Subcutaneous abdominal adipose tissue (tissue), 5 donors: ENCODE results near the gene DLL3.

ENCODE experiments used
- H3K27ac ChIP-seq: one replicate; pipeline ENCODE4 v1.7.0; 2013; ENCODE audit warnings: low read depth, mild to moderate bottlenecking, inconsistent platforms, low read length, moderate library complexity
- H3K27me3 ChIP-seq, 5 donors: one replicate each; pipeline ENCODE4 v1.7.0; 2013; ENCODE audit warnings: low read length in 5 of 5, inconsistent platforms in 1 of 5; ENCODE audit not compliant: control insufficient read depth in 5 of 5, insufficient read depth in 4 of 5
- H3K36me3 ChIP-seq, 5 donors: one replicate each; pipeline ENCODE4 v1.7.0; 2013; ENCODE audit warnings: low read length in 5 of 5; ENCODE audit not compliant: control insufficient read depth in 5 of 5, insufficient read depth in 5 of 5
- H3K4me1 ChIP-seq, 5 donors: one replicate each; pipeline ENCODE4 v1.7.0; 2013; ENCODE audit warnings: low read length in 5 of 5, mild to moderate bottlenecking in 3 of 5, moderate library complexity in 1 of 5; ENCODE audit not compliant: control insufficient read depth in 5 of 5, insufficient read depth in 5 of 5
- H3K4me3 ChIP-seq, 5 donors: one replicate each; pipeline ENCODE4 v1.7.0; 2013; ENCODE audit warnings: low read length in 5 of 5, low read depth in 1 of 5
- H3K9ac ChIP-seq, 5 donors: one replicate each; pipeline ENCODE4 v1.7.0; 2013; ENCODE audit warnings: low read length in 5 of 5, mild to moderate bottlenecking in 4 of 5, moderate library complexity in 3 of 5
- H3K9me3 ChIP-seq, 5 donors: one replicate each; pipeline ENCODE4 v1.7.0; 2013; ENCODE audit warnings: low read length in 5 of 5; ENCODE audit not compliant: control insufficient read depth in 5 of 5
- donor health status: healthy.
- donor health status: healthy.
- donor health status: healthy.
- donor health status: healthy.
- donor health status: healthy.

DLL3 gene

DNA sequence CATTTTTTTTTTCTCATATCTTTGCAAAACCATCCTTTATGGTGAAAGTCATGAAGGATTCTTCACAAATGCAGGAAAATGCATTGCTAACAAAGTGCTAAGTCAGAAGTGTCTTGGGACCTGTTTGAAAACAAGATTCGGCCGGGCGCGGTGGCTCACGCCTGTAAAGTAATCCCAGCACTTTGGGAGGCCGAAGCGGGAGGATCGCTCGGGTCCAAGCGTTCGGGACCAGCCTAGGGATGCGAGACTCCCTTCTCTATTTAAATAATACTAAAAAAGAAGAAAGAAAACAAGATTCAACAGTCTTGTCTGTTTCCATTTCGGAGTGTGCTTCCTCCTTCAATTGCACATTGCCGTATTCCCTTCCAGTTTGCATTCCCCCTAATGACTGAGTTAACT lies 33.1 kb downstream of the DLL3 start:
- Histone ChIP-seq H3K4me1 (peaks cover 0 to 16% (median 14%) of the 10 kb centered on the region in 5 donors), H3K27ac (peak overlapping the region; percentile 72), H3K36me3 (no peaks in the 10 kb centered on the region), H3K27me3 (no peaks in the 10 kb centered on the region), H3K9ac (peak overlapping the region; percentile 73 to 94 (median 83)), H3K4me3 (peak overlapping the region; percentile 81 to 95 (median 90)), H3K9me3 (no peaks in the 10 kb centered on the region)

DNA sequence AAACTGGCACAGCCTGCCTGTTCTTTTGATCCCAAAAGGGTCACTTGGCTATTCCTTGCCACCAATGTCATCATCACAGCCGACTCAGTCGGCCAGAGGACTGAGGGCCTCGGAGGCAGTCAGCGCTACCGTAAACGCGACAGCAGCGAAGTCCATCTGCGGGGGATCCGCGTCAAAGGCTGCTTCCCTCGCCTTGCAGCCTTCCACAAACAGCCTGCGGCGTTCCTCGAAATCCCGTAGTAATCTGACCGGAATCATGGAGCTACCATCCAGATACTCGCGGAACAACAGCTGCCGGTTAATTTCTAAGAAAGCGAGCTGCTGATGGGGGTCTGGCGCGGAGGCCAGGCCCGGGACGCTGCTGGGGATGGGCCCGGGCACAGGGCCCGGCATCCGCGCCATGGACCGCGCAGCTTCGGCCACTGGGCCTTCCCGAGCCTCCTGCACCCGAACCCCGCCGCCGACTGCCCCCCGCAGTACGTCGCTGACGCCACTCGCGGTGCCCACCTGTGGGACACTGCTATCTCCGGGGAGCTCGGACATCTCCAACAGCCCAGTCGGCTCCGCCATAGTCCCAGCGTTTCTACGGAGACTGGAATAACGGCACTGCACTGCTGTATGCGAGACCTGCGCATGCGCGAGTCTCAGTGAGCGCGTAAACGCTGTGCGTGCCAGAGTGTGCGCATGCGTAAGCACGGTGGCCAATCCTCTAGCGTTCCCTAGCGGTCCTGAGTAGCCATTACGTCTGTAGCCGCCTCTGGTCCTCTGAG lies 33.7 kb downstream of the DLL3 start, which contains the start of gene EID2B:
Gene EID2B (minus strand): TSS at position 620 of the 770 bp plus-strand sequence. CDS start 50 bp downstream, at position 570.
- H3K27me3 ChIP-seq: no peaks in the 10 kb centered on the region
- peaks cover 0 to 16% (median 14%) of the 10 kb centered on the region in 5 donors for H3K4me1 ChIP-seq
- H3K9ac ChIP-seq: peak within 1 kb of the TSS; percentile 73 to 94 (median 83)
- no peaks in the 10 kb centered on the region for H3K36me3 ChIP-seq
- peak within 1 kb of the TSS; percentile 72 for H3K27ac ChIP-seq
- H3K4me3 ChIP-seq: peak within 1 kb of the TSS; percentile 81 to 95 (median 90)
- H3K9me3 ChIP-seq: no peaks in the 10 kb centered on the region

DNA sequence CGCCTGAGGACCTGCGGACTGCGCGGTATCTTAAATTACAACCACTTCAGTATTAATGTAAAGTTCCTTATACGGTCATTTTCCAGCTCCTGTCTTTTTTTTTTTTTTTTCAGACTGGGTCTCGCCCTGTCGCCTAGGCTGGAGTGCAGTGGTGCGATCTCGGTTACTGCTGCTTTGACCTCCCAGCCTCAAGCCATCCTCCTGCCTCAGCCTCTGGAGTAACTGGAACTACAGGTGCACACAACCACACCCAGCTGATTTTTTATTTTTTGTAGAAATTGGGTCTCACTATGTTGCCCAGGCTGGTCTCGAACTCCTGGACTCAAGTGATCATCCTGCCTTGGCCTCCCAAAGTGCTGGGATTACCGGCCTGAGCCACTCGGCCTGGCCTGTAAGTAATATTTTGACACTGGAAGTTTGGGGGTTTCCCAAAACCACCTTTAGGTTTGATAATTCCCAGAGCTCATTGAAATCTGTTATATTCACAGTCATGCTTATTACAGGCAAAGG lies 34.3 kb downstream of the DLL3 start:
- no peaks in the 10 kb centered on the region for H3K27me3 ChIP-seq
- H3K36me3 ChIP-seq: no peaks in the 10 kb centered on the region
- peaks cover 0 to 16% (median 14%) of the 10 kb centered on the region in 5 donors for H3K4me1 ChIP-seq
- no peaks in the 10 kb centered on the region for H3K9me3 ChIP-seq
- H3K4me3 ChIP-seq: peak overlapping the region; percentile 67 to 95 (median 90)
- no peak overlapping the region for H3K27ac ChIP-seq
- peak overlapping the region in 1 of 5 donors; percentile 85 for H3K9ac ChIP-seq

DNA sequence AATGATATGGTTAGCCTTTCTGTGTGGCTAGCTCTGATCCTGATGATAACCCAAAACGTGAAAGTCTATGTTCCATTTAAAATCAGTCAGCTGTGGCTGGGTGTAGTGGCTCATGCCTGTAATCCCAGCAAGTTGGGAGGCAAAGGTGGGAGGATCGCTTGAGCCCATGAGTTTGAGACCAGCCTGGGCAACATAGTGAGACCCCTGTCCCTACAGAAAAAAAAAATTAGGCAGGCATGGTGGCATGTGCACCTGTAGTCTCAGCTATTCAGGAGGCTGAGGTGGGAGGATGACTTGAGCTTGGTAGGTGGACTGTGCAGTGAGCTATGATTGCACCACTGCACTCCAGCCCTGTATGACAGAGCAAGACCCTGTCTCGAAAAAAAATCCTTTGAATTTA lies 35.0 kb downstream of the DLL3 start:
- H3K4me3 ChIP-seq: no peak overlapping the region
- peaks cover 0 to 21% (median 16%) of the 10 kb centered on the region in 5 donors for H3K4me1 ChIP-seq
- H3K9me3 ChIP-seq: no peaks in the 10 kb centered on the region
- H3K27me3 ChIP-seq: no peaks in the 10 kb centered on the region
- H3K27ac ChIP-seq: no peak overlapping the region
- no peak overlapping the region for H3K9ac ChIP-seq
- H3K36me3 ChIP-seq: no peaks in the 10 kb centered on the region

DNA sequence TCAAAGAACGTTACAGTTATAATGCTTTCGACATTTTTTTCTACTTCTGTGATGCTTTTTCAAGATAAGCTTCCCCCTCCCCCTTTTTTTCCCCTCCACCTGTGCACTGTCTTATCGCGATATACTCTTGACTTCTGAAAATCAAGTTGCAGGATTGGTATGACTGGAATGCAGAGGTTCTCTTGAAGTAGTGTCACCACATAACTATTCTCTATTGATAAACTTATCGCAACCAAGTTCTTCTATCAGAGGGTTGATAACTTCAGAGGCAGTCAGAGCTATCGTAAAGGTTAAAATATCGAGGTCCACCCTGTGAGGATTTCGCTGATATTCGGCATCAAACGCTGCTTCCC lies 40.4 kb downstream of the DLL3 start:
- Histone ChIP-seq H3K4me1 (peaks cover 0 to 19% (median 13%) of the 10 kb centered on the region in 5 donors), H3K4me3 (peak overlapping the region; percentile 80 to 92 (median 89)), H3K9ac (peak overlapping the region; percentile 84 to 98 (median 93)), H3K36me3 (no peaks in the 10 kb centered on the region), H3K27ac (peak overlapping the region; percentile 88), H3K27me3 (no peaks in the 10 kb centered on the region), H3K9me3 (no peaks in the 10 kb centered on the region)

DNA sequence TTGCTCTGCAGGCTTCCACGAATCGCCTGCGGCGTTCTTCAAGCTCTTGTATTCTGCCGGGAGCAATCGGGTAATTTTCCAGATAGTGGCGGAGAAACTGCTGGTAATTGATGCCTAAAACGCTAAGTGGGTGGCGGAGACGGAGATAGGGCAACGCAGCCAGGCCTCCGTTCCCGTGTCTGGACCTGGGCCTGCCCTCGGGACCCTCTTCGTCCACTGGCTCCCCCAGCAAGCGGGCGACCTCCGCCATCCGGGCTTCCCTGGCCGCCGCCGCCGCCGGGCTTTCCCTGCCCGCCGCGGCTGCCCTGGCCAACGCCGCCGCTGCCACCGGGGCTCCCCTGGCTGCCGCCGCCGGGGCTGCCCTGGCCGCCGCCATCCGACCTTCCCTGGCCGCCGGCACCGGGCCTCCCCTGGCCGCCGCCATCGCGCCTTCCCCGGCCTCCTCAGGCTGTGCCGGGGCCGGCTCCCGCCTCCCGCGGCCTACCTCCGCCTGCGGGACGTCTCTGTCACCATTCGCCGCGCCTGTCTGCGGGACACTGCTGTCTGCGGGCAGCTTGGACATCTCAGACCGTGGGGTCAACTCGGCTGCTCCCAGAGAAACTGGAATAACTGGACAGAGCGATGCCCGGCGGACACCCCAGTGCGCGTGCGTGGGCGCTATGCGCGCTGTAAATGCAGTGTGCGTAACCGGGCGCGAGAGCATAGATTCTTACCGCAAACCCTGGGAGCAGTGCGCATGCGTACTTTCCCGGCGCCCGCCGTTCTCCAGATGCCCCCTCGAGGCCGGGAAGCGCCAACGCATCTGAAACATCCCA lies 41.0 kb downstream of the DLL3 start, which contains the start of gene EID2:
Gene EID2 (minus strand): TSS at position 644 of the 815 bp plus-strand sequence. CDS start 82 bp downstream, at position 562.
- Histone ChIP-seq H3K9me3 (no peaks in the 10 kb centered on the region), H3K27me3 (no peaks in the 10 kb centered on the region), H3K27ac (peak within 1 kb of the TSS; percentile 88), H3K4me1 (peaks cover 0 to 19% (median 13%) of the 10 kb centered on the region in 5 donors), H3K36me3 (no peaks in the 10 kb centered on the region), H3K9ac (peak within 1 kb of the TSS; percentile 84 to 98 (median 93)), H3K4me3 (peak within 1 kb of the TSS; percentile 80 to 92 (median 89))

DNA sequence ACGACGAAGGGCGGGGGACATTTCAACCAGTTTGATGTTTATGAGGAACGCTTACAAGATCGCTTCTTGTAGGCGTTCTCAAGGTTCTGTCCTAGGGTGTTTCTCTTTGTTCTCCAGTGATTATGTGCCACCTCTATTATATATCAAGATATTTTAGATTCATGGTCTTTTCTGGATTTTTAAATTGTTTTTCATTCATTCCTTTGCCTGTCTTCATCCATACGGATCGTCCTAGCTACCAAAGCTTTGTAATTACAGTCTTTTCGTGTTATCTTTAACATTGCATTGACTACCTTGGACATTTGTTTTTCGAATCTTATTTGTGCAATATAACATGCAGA lies 41.6 kb downstream of the DLL3 start:
- peak overlapping the region in 3 of 5 donors; percentile 86 to 92 (median 89) for H3K4me3 ChIP-seq
- no peaks in the 10 kb centered on the region for H3K27me3 ChIP-seq
- peak overlapping the region in 1 of 5 donors; percentile 64 for H3K9ac ChIP-seq
- no peaks in the 10 kb centered on the region for H3K36me3 ChIP-seq
- no peaks in the 10 kb centered on the region for H3K9me3 ChIP-seq
- peaks cover 0 to 19% (median 13%) of the 10 kb centered on the region in 5 donors for H3K4me1 ChIP-seq
- H3K27ac ChIP-seq: no peak overlapping the region

DNA sequence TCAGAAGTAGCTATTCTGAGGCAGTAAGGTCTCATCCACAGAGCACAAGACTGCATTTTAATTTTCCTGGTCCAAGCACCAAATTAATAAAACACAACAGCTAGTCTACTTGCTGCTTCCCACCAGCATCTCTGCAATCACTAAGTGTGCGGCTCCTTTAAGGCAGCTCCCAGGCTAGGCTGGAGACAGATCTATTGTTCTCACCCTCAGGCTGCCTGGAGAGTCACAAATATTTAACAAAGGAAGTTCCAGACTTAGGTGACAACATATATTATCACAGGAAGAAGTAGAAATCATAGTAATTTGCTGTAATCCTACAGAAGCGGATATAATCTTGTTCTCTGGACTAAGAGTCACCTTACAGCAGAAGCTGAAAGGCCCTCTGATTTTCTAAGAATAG lies 43.5 kb downstream of the DLL3 start:
- Histone ChIP-seq H3K4me1 (peaks cover 0 to 19% (median 13%) of the 10 kb centered on the region in 5 donors), H3K27me3 (peaks cover 0 to 4% (median 1%) of the 10 kb centered on the region in 5 donors), H3K36me3 (no peaks in the 10 kb centered on the region), H3K9ac (peak overlapping the region in 1 of 5 donors; percentile 51), H3K4me3 (no peak overlapping the region), H3K27ac (no peak overlapping the region), H3K9me3 (no peaks in the 10 kb centered on the region)

DNA sequence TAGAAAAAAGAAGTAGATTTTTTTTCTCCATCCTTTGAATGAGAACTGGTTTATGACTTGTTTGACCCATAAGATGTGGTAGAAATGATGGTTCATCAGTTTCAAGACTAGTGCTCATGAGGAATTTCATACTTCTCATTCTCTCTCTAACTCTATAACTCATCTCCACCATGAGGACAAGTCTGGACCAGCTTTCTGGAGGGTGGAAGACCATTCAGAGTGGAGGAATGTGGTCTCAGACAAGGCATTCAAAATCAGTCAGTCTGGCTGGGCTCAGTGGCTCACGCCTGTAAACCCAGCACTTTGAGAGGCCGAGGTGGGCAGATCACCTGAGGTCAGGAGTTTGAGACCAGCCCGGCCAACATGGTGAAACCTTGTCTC lies 44.7 kb downstream of the DLL3 start:
- H3K4me1 ChIP-seq: peaks cover 0 to 18% (median 13%) of the 10 kb centered on the region in 5 donors
- H3K36me3 ChIP-seq: no peaks in the 10 kb centered on the region
- no peak overlapping the region for H3K27ac ChIP-seq

More for the DNA sequence above, 44.7 kb downstream of the DLL3 start:
- no peak overlapping the region for H3K9ac ChIP-seq
- no peak overlapping the region for H3K4me3 ChIP-seq
- H3K9me3 ChIP-seq: no peaks in the 10 kb centered on the region
- peaks cover 0 to 4% (median 3%) of the 10 kb centered on the region in 5 donors for H3K27me3 ChIP-seq
